Measurements from ENCODE around the gene CLUH. TPM values are rescaled to one million over a fixed set of nuclear protein-coding genes. Genes with fewer than 3 reads are reported as not detected.

The CLUH gene
- total RNA-seq, 1 donor from 2014 or later, result 36.0 TPM

- Mint-ChIP-seq H3K27me3 (ENCODE audit: low read depth) (peaks cover 3% of the 10 kb centered on the region), H3K4me1 (ENCODE audit: low read depth) (no peaks in the 10 kb centered on the region), H3K9me3 (ENCODE audit: low read depth) (no peaks in the 10 kb centered on the region), H3K36me3 (ENCODE audit: low read depth) (no peaks in the 10 kb centered on the region), H3K27ac (ENCODE audit: unreplicated experiment) (no peak overlapping the region), H3K4me3 (ENCODE audit: unreplicated experiment) (no peak overlapping the region)
- no peak for DNase-seq (ENCODE audit: low spot score)
- no peak for TF ChIP-seq CTCF (IDR thresholded peaks at IDR 0.05)
Measured at GRCh38 chr17:2719861-2720260, 8.3 kb upstream of the CLUH start.

- Mint-ChIP-seq H3K4me3 (ENCODE audit: unreplicated experiment) (no peak overlapping the region), H3K9me3 (ENCODE audit: low read depth) (no peaks in the 10 kb centered on the region), H3K27me3 (ENCODE audit: low read depth) (peaks cover 3% of the 10 kb centered on the region), H3K36me3 (ENCODE audit: low read depth) (no peaks in the 10 kb centered on the region), H3K4me1 (ENCODE audit: low read depth) (no peaks in the 10 kb centered on the region), H3K27ac (ENCODE audit: unreplicated experiment) (no peak overlapping the region)
- no peak for TF ChIP-seq CTCF (IDR thresholded peaks at IDR 0.05)
- DNase-seq (ENCODE audit: low spot score), result no peak
Measured at GRCh38 chr17:2718150-2718938, 6.8 kb upstream of the CLUH start.

GRCh38 chr17:2716649-2717048 is 5.1 kb upstream of the CLUH start:
- Mint-ChIP-seq H3K36me3 (ENCODE audit: low read depth) (no peaks in the 10 kb centered on the region), H3K27ac (ENCODE audit: unreplicated experiment) (no peak overlapping the region), H3K4me1 (ENCODE audit: low read depth) (peaks cover 9% of the 10 kb centered on the region), H3K27me3 (ENCODE audit: low read depth) (no peaks in the 10 kb centered on the region), H3K9me3 (ENCODE audit: low read depth) (no peaks in the 10 kb centered on the region), H3K4me3 (ENCODE audit: unreplicated experiment) (no peak overlapping the region)
- DNase-seq (ENCODE audit: low spot score), result no peak
- no peak for TF ChIP-seq CTCF (IDR thresholded peaks at IDR 0.05)

- no peak for DNase-seq (ENCODE audit: low spot score)
- H3K27ac Mint-ChIP-seq (ENCODE audit: unreplicated experiment), result no peak overlapping the region
Measured at GRCh38 chr17:2713881-2714280, 2.3 kb upstream of the CLUH start.

More at GRCh38 chr17:2713881-2714280, 2.3 kb upstream of the CLUH start:
- no peaks in the 10 kb centered on the region for H3K9me3 Mint-ChIP-seq (ENCODE audit: low read depth)
- H3K4me3 Mint-ChIP-seq (ENCODE audit: unreplicated experiment), result no peak overlapping the region
- TF ChIP-seq CTCF (IDR thresholded peaks at IDR 0.05), result no peak
- H3K36me3 Mint-ChIP-seq (ENCODE audit: low read depth), result no peaks in the 10 kb centered on the region
- H3K4me1 Mint-ChIP-seq (ENCODE audit: low read depth), result peaks cover 30% of the 10 kb centered on the region
- H3K27me3 Mint-ChIP-seq (ENCODE audit: low read depth), result no peaks in the 10 kb centered on the region

Measured in chondrocyte (in vitro differentiated cells).